Measurements from ENCODE around the gene UBAC2.
A peak's percentile ranks its signal among the peaks of the same experiment; 100 is the strongest.

The UBAC2 gene

GRCh38 chr13:99362362-99362761 lies 161.7 kb downstream of the UBAC2 start:
- Histone ChIP-seq H3K27ac (no peak overlapping the region), H3K4me3 (ENCODE audit: low read depth, low read length) (no peak overlapping the region), H3K9me3 (ENCODE audit: severe bottlenecking) (no peaks in the 10 kb centered on the region), H3K27me3 (ENCODE audit: insufficient read depth, low read depth, severe bottlenecking) (no peaks in the 10 kb centered on the region), H3K36me3 (peaks cover 18% of the 10 kb centered on the region)
- DNase-seq: no peak
- TF ChIP-seq CTCF (IDR thresholded peaks at IDR 0.05; ENCODE audit: low read depth, low read length): no peak

GRCh38 chr13:99363391-99363790 lies 162.7 kb downstream of the UBAC2 start:
- no peak for TF ChIP-seq CTCF (IDR thresholded peaks at IDR 0.05; ENCODE audit: low read depth, low read length)
- H3K4me3 ChIP-seq (ENCODE audit: low read depth, low read length): no peak overlapping the region
- no peaks in the 10 kb centered on the region for H3K27me3 ChIP-seq (ENCODE audit: insufficient read depth, low read depth, severe bottlenecking)
- H3K36me3 ChIP-seq: peaks cover 15% of the 10 kb centered on the region
- H3K9me3 ChIP-seq (ENCODE audit: severe bottlenecking): no peaks in the 10 kb centered on the region
- peak; percentile 46 for DNase-seq
- no peak overlapping the region for H3K27ac ChIP-seq

- no peak overlapping the region for H3K4me3 ChIP-seq (ENCODE audit: low read depth, low read length)
- no peak for TF ChIP-seq CTCF (IDR thresholded peaks at IDR 0.05; ENCODE audit: low read depth, low read length)
- H3K9me3 ChIP-seq (ENCODE audit: severe bottlenecking): no peaks in the 10 kb centered on the region
- DNase-seq: no peak
- H3K27me3 ChIP-seq (ENCODE audit: insufficient read depth, low read depth, severe bottlenecking): no peaks in the 10 kb centered on the region
- H3K27ac ChIP-seq: no peak overlapping the region
- peaks cover 19% of the 10 kb centered on the region for H3K36me3 ChIP-seq
These were observed 163.3 kb downstream of the UBAC2 start for GRCh38 chr13:99363949-99364348.

GRCh38 chr13:99366075-99366987 lies 165.7 kb downstream of the UBAC2 start:
- H3K9me3 ChIP-seq (ENCODE audit: severe bottlenecking): no peaks in the 10 kb centered on the region
- no peaks in the 10 kb centered on the region for H3K27me3 ChIP-seq (ENCODE audit: insufficient read depth, low read depth, severe bottlenecking)
- H3K36me3 ChIP-seq: peaks cover 27% of the 10 kb centered on the region
- no peak overlapping the region for H3K27ac ChIP-seq
- TF ChIP-seq CTCF (IDR thresholded peaks at IDR 0.05; ENCODE audit: low read depth, low read length): no peak
- peak; percentile 2 for DNase-seq
- H3K4me3 ChIP-seq (ENCODE audit: low read depth, low read length): no peak overlapping the region

GRCh38 chr13:99367106-99367616 lies 166.5 kb downstream of the UBAC2 start:
- no peak for TF ChIP-seq CTCF (IDR thresholded peaks at IDR 0.05; ENCODE audit: low read depth, low read length)
- no peak overlapping the region for H3K4me3 ChIP-seq (ENCODE audit: low read depth, low read length)
- H3K27me3 ChIP-seq (ENCODE audit: insufficient read depth, low read depth, severe bottlenecking): no peaks in the 10 kb centered on the region
- peaks cover 24% of the 10 kb centered on the region for H3K36me3 ChIP-seq
- H3K27ac ChIP-seq: no peak overlapping the region
- H3K9me3 ChIP-seq (ENCODE audit: severe bottlenecking): no peaks in the 10 kb centered on the region
- DNase-seq: peak; percentile 2

All from WERI-Rb-1 (cell line).